ENCODE data around the gene BAHD1. TPM values are rescaled to one million over a fixed set of nuclear protein-coding genes. Genes with fewer than 3 reads are reported as not detected.

Gene BAHD1
- total RNA-seq, 1 donor: 11.2 TPM

DNA sequence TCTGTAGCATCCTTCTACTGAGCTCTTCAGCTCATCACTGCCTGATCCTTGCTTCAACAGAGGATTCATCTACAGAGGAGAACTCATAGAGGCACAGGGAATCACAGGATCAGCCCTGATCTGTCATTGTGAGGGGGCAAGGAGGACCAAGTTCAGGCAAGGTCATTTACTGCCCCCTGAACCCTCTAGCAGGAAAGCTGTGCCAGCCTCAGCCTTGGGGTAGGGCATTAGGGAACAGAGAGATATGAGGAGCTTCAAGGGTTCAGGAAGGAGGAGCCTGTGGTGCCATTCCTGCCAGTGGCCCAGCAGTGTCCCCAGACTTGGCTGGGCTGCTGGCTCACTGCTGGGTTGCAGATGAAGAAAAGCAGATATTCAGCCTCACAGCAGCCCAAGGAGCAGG lies 38.3 kb downstream of the BAHD1 start:
- TF ChIP-seq, protein P1, sequence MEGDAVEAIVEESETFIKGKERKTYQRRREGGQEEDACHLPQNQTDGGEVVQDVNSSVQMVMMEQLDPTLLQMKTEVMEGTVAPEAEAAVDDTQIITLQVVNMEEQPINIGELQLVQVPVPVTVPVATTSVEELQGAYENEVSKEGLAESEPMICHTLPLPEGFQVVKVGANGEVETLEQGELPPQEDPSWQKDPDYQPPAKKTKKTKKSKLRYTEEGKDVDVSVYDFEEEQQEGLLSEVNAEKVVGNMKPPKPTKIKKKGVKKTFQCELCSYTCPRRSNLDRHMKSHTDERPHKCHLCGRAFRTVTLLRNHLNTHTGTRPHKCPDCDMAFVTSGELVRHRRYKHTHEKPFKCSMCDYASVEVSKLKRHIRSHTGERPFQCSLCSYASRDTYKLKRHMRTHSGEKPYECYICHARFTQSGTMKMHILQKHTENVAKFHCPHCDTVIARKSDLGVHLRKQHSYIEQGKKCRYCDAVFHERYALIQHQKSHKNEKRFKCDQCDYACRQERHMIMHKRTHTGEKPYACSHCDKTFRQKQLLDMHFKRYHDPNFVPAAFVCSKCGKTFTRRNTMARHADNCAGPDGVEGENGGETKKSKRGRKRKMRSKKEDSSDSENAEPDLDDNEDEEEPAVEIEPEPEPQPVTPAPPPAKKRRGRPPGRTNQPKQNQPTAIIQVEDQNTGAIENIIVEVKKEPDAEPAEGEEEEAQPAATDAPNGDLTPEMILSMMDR (IDR thresholded peaks at IDR 0.05; ENCODE audit: insufficient read depth, low read depth, low read length): no peak
- H3K4me3 ChIP-seq (ENCODE audit: low read depth, low read length): no peak overlapping the region
- DNase-seq (ENCODE audit: low read depth): no peak

DNA sequence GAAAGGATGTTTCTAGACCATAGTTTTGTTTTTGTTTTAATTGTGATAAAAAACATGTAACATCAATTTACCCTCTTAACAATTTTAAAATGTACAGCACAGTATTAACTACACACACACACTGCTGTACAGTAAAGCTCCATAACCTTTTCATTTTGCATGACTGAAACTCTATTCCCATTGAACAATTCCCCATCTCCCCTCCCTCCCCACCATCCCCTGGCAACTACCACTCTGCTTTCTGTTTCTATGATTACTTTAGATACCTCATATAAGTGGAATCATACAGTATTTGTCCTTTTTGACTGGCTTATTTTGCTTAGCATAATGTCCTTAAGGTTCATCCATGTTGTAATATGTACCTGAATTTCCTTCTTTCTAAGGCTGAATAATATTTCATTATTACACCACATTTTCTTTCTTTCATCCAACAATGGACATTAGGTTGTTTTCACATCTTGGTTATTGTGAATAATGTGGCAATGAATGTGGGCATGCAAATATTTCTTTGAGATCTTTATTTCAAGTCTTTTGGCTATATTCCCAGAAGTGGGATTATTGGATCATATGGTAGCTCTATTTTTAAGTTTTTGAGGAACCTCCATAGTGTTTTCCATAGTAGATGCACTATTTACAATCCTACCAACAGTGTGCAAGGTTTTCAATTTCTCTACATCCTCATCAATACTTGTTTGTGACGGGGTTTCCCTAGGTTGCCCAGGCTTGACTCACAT lies 40.8 kb downstream of the BAHD1 start:
- TF ChIP-seq, protein P1 (IDR thresholded peaks at IDR 0.05; ENCODE audit: insufficient read depth, low read depth, low read length): no peak
- no peak overlapping the region for H3K4me3 ChIP-seq (ENCODE audit: low read depth, low read length)
- DNase-seq (ENCODE audit: low read depth): peak; percentile 47

DNA sequence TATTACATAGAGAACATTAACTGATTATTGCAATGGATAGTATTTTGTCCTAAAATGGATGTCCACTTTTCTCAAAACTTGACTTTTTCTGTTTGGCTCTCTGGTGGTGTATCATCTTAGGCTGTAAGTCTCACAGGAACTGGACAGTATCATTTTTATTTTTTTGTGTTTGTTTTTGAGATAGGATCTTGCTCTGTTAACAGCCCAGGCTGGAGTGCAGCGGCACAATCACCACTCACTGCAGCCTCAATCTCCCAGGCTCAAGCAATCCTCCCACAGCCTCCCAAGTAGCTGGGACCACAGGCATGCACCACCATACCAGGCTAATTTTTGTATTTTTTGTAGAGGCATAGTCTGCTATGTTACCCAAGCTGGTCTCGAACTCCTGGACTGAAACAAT lies 43.2 kb downstream of the BAHD1 start:
- DNase-seq (ENCODE audit: low read depth): no peak
- no peak overlapping the region for H3K4me3 ChIP-seq (ENCODE audit: low read depth, low read length)
- TF ChIP-seq, protein P1 (IDR thresholded peaks at IDR 0.05; ENCODE audit: insufficient read depth, low read depth, low read length): no peak

DNA sequence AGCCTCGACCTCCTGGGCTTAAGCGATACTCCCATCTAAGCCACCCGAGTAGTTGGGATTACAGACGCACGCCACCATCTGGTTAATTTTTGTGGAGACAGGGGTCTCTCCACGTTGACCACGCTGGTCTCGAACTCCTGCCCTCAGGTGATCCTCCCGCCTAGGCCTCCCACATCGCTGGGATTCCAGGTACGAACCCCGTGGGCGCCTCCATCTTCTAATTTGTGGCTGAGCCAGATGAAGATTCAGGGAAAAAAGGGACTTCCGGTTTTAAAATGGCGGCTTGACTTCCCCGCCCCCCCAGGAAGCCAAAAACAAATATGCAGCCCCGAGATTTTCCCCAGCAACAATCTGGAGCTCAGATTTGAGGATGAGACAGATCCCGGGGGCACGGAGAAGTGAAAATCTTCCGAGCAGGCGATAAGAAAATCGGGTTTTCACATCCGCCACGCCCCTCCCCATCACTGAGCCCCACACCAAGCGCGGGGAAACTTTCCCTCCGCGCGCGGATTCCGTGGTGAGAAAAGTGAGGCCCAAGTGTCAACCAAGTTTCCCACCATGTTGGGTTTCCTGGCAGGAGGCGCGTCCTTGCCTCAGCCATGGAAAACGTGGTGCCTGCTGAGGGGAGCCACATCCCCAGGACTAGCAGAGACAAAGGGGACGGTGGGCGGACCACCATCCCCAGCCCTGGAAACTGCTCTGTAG lies 45.5 kb downstream of the BAHD1 start:
- H3K4me3 ChIP-seq (ENCODE audit: low read depth, low read length): peak overlapping the region; percentile 3
- TF ChIP-seq, protein P1 (IDR thresholded peaks at IDR 0.05; ENCODE audit: insufficient read depth, low read depth, low read length): no peak
- no peak for DNase-seq (ENCODE audit: low read depth)

DNA sequence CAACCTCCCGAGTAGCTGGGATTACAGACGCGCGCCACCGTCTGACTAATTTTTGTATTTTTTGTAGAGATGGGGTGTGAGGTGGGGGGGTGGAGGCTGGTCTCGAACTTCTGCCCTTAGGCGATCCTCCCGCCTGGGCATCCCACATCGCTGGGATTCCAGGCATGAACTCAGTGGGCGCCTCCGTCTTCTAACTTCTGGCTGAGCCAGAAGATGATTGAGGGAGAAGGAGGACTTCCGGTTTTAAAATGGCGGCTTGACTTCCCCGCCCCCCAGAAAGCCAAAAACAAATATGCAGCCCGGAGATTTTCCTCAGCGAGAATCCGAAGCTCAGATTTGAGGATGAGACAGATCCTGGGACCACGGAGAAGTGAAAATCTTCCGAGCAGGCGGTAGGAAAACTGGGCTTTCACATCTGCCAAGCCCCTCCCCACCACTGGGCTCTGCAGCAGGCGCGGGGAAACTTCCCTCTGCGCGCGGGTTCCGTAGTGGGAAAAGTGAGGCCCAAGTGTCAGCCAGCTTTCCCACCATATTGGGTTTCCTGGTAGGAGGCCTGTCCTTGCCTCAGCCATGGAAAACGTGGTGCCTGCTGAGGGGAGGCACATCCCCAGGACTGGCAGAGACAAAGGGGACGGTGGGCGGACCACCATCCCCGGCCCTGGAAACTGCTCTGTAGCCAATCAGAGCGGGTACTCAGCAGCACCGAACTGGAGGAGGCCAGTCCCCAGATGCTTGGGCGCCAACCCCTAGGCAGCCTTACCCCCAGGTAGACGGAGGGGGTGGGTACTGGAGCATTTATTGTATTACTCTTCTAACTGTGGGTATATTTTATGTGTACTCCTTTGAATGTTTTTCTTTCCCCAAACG lies 47.3 kb downstream of the BAHD1 start:
- peak; percentile 55 for DNase-seq (ENCODE audit: low read depth)
- peak overlapping the region; percentile 29 for H3K4me3 ChIP-seq (ENCODE audit: low read depth, low read length)
- TF ChIP-seq, protein P1 (IDR thresholded peaks at IDR 0.05; ENCODE audit: insufficient read depth, low read depth, low read length): no peak

DNA sequence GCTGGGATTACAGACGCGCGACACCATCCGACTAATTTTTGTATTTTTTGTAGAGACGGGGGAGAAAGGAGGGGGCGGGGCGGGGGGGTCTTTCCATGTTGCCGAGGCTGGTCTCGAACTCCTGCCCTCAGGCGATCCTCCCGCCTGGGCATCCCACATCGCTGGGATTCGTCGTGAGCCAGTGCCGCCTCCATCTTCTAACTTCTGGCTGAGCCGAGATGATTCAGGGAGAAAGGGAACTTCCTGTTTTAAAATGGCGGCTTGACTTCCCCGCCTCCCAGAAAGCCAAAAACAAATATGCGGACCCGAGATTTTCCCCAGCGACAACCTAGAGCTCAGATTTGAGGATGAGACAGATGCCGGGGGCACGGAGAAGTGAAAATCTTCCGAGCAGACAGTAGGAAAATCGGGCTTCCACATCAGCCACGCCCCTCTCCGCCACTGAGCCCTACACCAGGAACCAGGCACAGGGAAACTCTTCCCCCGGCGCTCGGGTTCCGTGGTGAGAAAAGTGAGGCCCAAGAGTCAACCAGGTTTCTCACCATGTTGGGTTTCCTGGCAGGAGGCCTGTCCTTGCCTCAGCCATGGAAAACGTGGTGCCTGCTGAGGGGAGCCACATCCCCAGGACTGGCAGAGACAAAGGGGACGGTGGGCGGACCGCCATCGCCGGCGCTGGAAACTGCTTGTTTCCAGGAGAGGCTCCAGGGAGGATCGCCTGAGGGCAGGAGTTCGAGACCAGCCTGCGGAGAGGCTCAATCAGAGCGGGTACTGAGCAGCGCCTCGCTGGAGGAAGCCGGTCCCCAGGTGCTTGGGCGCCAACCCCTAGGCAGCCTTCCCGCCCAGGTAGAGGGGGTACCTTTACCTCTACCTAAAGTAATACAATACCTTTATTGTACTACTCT lies 48.8 kb downstream of the BAHD1 start:
- peak overlapping the region; percentile 52 for H3K4me3 ChIP-seq (ENCODE audit: low read depth, low read length)
- TF ChIP-seq, protein P1 (IDR thresholded peaks at IDR 0.05; ENCODE audit: insufficient read depth, low read depth, low read length): no peak
- DNase-seq (ENCODE audit: low read depth): peak; percentile 43
